ENCODE results near the gene TMEM217.

The TMEM217 gene

GRCh38 chr6:37279366-37280134, 21.6 kb upstream of the TMEM217 start:
- DNase-seq, result no peak

GRCh38 chr6:37277001-37277409, 19.1 kb upstream of the TMEM217 start:
- DNase-seq, result no peak

- DNase-seq, result no peak
Measured at GRCh38 chr6:37275350-37275749, 17.4 kb upstream of the TMEM217 start.

- DNase-seq, result no peak
Measured at GRCh38 chr6:37273690-37274089, 15.7 kb upstream of the TMEM217 start.

GRCh38 chr6:37272834-37273566, 15.1 kb upstream of the TMEM217 start:
- no peak for DNase-seq

- no peak for DNase-seq
Measured at GRCh38 chr6:37269105-37269504, 11.2 kb upstream of the TMEM217 start.

GRCh38 chr6:37265860-37266259, 7.9 kb upstream of the TMEM217 start:
- no peak for DNase-seq

- no peak for DNase-seq
Measured at GRCh38 chr6:37265001-37265400, 7.1 kb upstream of the TMEM217 start.

GRCh38 chr6:37262446-37263026, 4.6 kb upstream of the TMEM217 start:
- DNase-seq, result no peak

- DNase-seq, result no peak
Measured at GRCh38 chr6:37261198-37261597, 3.3 kb upstream of the TMEM217 start.

- DNase-seq, result no peak
Measured at GRCh38 chr6:37260444-37260843, 2.5 kb upstream of the TMEM217 start.

GRCh38 chr6:37260040-37260439, 2.1 kb upstream of the TMEM217 start:
- no peak for DNase-seq

- no peak for DNase-seq
Measured at GRCh38 chr6:37259191-37259590, 1.2 kb upstream of the TMEM217 start.

- DNase-seq, result no peak
Measured at GRCh38 chr6:37258405-37259105, 611 bp upstream of the TMEM217 start.

- no peak for DNase-seq
Measured at GRCh38 chr6:37257320-37257633, 667 bp downstream of the TMEM217 start.

- no peak for DNase-seq
Measured at GRCh38 chr6:37256692-37257319, 1.1 kb downstream of the TMEM217 start.

GRCh38 chr6:37254881-37255280, 3.1 kb downstream of the TMEM217 start:
- no peak for DNase-seq

GRCh38 chr6:37253486-37254007, 4.4 kb downstream of the TMEM217 start:
- DNase-seq, result no peak

GRCh38 chr6:37251211-37251780, 6.6 kb downstream of the TMEM217 start:
- no peak for DNase-seq

- DNase-seq, result no peak
Measured at GRCh38 chr6:37244430-37245310, 13.3 kb downstream of the TMEM217 start.

- DNase-seq, result no peak
Measured at GRCh38 chr6:37243816-37244370, 14.1 kb downstream of the TMEM217 start.

Data from NCI-H524 (cell line).